Measurements from ENCODE around the gene PNISR.
A peak's percentile ranks its signal among the peaks of the same experiment; 100 is the strongest.
"Not testable (repeated sequence)": the region's sequence is repeated elsewhere in the genome, so short reads cannot be mapped to it uniquely, and the experiment has no call there.

PNISR gene

GRCh38 chr6:99424761-99425646 is at the start of gene PNISR:
TSS of gene PNISR (minus strand) at chr6:99425308. CDS start at chr6:99414659, 10,649 bp downstream.
- peak; percentile 71 to 94 for DNase-seq

GRCh38 chr6:99473730-99474129 is 48.6 kb upstream of the PNISR start:
- no peak for DNase-seq

- no peak for DNase-seq
Measured at GRCh38 chr6:99471638-99472037, 46.5 kb upstream of the PNISR start.

GRCh38 chr6:99467509-99468106 is 42.5 kb upstream of the PNISR start:
- DNase-seq, result no peak

GRCh38 chr6:99459133-99459532 is 34.0 kb upstream of the PNISR start:
- not testable (repeated sequence) for DNase-seq

- no peak for DNase-seq
Measured at GRCh38 chr6:99458319-99458718, 33.2 kb upstream of the PNISR start.

GRCh38 chr6:99446076-99446475 is 21.0 kb upstream of the PNISR start:
- DNase-seq, result no peak

GRCh38 chr6:99434702-99435530 is 9.8 kb upstream of the PNISR start:
- DNase-seq, result no peak

- no peak for DNase-seq
Measured at GRCh38 chr6:99432877-99433276, 7.8 kb upstream of the PNISR start.

GRCh38 chr6:99431901-99432300 is 6.8 kb upstream of the PNISR start:
- DNase-seq, result no peak

GRCh38 chr6:99427988-99428387 is 2.9 kb upstream of the PNISR start:
- DNase-seq, result no peak

GRCh38 chr6:99426451-99426757 is 1.3 kb upstream of the PNISR start:
- no peak for DNase-seq

GRCh38 chr6:99425647-99426450 is 741 bp upstream of the PNISR start:
- DNase-seq, result peak in 1 of 2 experiments; percentile 85

GRCh38 chr6:99424022-99424421 is 1.1 kb downstream of the PNISR start:
- DNase-seq, result no peak

- no peak for DNase-seq
Measured at GRCh38 chr6:99422912-99423311, 2.2 kb downstream of the PNISR start.

GRCh38 chr6:99416892-99417767 is 8.0 kb downstream of the PNISR start:
- no peak for DNase-seq

- DNase-seq, result no peak
Measured at GRCh38 chr6:99416226-99416625, 8.9 kb downstream of the PNISR start.

- DNase-seq, result no peak
Measured at GRCh38 chr6:99415446-99415845, 9.7 kb downstream of the PNISR start.

- DNase-seq, result no peak
Measured at GRCh38 chr6:99412065-99412464, 13.0 kb downstream of the PNISR start.

- DNase-seq, result no peak
Measured at GRCh38 chr6:99409672-99410071, 15.4 kb downstream of the PNISR start.

- no peak for DNase-seq
Measured at GRCh38 chr6:99407076-99407475, 18.0 kb downstream of the PNISR start.

- DNase-seq, result no peak
Measured at GRCh38 chr6:99402448-99402847, 22.7 kb downstream of the PNISR start.
